ENCODE results near the gene ADORA2A. TPM values are rescaled to one million over a fixed set of nuclear protein-coding genes. Genes with fewer than 3 reads are reported as not detected.

Gene ADORA2A
- total RNA-seq, 4 donors from 2014 or later: 1.7 to 4.5 (median 2.5) TPM

GRCh38 chr22:24443668-24444067, 16.3 kb downstream of the ADORA2A start:
- DNase-seq (ENCODE audit: low spot score): no peak
- no peak for TF ChIP-seq CTCF (IDR thresholded peaks at IDR 0.05)
- no peak for ATAC-seq (ENCODE audit: low FRiP score)

- TF ChIP-seq CTCF (IDR thresholded peaks at IDR 0.05): no peak
- no peak for DNase-seq (ENCODE audit: low spot score)
- ATAC-seq (ENCODE audit: low FRiP score): no peak
Observed at GRCh38 chr22:24444251-24444650, 16.9 kb downstream of the ADORA2A start.

GRCh38 chr22:24444729-24445466, 17.5 kb downstream of the ADORA2A start:
- ATAC-seq (ENCODE audit: low FRiP score) (no peak), DNase-seq (ENCODE audit: low spot score) (no peak)
- TF ChIP-seq CTCF (IDR thresholded peaks at IDR 0.05): no peak

- ATAC-seq (ENCODE audit: low FRiP score) (no peak), DNase-seq (ENCODE audit: low spot score) (no peak)
- no peak for TF ChIP-seq CTCF (IDR thresholded peaks at IDR 0.05)
Observed at GRCh38 chr22:24445481-24446259, 18.3 kb downstream of the ADORA2A start.

- TF ChIP-seq CTCF (IDR thresholded peaks at IDR 0.05): no peak
- no peak for ATAC-seq (ENCODE audit: low FRiP score)
- no peak for DNase-seq (ENCODE audit: low spot score)
Observed at GRCh38 chr22:24446260-24446611, 18.8 kb downstream of the ADORA2A start.

GRCh38 chr22:24450610-24451009, 23.2 kb downstream of the ADORA2A start:
- ATAC-seq (ENCODE audit: low FRiP score): no peak
- no peak for TF ChIP-seq CTCF (IDR thresholded peaks at IDR 0.05)

GRCh38 chr22:24451162-24451561, 23.8 kb downstream of the ADORA2A start:
- TF ChIP-seq CTCF (IDR thresholded peaks at IDR 0.05): no peak
- ATAC-seq (ENCODE audit: low FRiP score): no peak
- DNase-seq (ENCODE audit: low spot score): no peak

More at GRCh38 chr22:24450610-24451009, 23.2 kb downstream of the ADORA2A start:
- DNase-seq (ENCODE audit: low spot score): no peak

All from omental fat pad (tissue), 4 donors.